ENCODE data around the gene TLR5.
"Not testable (repeated sequence)": the region's sequence is repeated elsewhere in the genome, so short reads cannot be mapped to it uniquely, and the experiment has no call there.

The TLR5 gene

GRCh38 chr1:223176437-223176836 is 33.4 kb upstream of the TLR5 start:
- Histone ChIP-seq H3K4me1 (ENCODE audit: control insufficient read depth, insufficient read depth, low read length, poor library complexity, severe bottlenecking) (no peaks in the 10 kb centered on the region), H3K4me3 (ENCODE audit: extremely low read depth, insufficient read depth, low read length, poor library complexity, severe bottlenecking) (no peak overlapping the region), H3K36me3 (ENCODE audit: control insufficient read depth, insufficient read depth, low read length) (no peaks in the 10 kb centered on the region), H3K27ac (ENCODE audit: low read depth, low read length, severe bottlenecking) (no peak overlapping the region), H3K9me3 (ENCODE audit: control insufficient read depth, low read length) (no peaks in the 10 kb centered on the region)
- WGBS, 2 experiments (ENCODE audit: insufficient coverage in 2 of 2) = 67% methylated on average over 1 of the region's 3 CpGs; no CpG with 5 or more reads in 1 of the 2 experiments

DNA sequence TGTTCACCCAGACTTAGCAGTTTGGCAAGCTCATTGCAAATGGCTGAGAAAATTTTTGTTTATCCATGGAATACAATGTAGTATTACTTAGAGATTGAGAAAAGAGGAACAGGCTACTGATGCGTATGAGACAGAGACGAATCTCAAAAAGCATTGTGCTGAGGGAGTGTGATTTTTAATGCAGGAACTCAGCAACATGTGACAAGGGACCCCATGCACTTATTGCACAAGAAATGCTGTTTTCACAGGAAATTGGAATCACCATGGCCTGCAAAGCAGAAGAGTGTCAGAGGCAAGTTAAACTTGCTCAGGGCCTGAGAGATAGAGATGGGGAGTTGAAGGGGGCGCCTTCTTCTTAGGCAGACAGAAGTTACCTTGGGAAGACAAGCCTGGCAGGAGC is 32.6 kb upstream of the TLR5 start:
- Histone ChIP-seq H3K36me3 (ENCODE audit: control insufficient read depth, insufficient read depth, low read length) (no peaks in the 10 kb centered on the region), H3K9me3 (ENCODE audit: control insufficient read depth, low read length) (no peaks in the 10 kb centered on the region), H3K4me1 (ENCODE audit: control insufficient read depth, insufficient read depth, low read length, poor library complexity, severe bottlenecking) (no peaks in the 10 kb centered on the region), H3K4me3 (ENCODE audit: extremely low read depth, insufficient read depth, low read length, poor library complexity, severe bottlenecking) (no peak overlapping the region), H3K27ac (ENCODE audit: low read depth, low read length, severe bottlenecking) (no peak overlapping the region)
- 81 to 98% methylated on average over 2 to 3 of the region's 3 CpGs for WGBS, 2 experiments (ENCODE audit: insufficient coverage in 2 of 2)

DNA sequence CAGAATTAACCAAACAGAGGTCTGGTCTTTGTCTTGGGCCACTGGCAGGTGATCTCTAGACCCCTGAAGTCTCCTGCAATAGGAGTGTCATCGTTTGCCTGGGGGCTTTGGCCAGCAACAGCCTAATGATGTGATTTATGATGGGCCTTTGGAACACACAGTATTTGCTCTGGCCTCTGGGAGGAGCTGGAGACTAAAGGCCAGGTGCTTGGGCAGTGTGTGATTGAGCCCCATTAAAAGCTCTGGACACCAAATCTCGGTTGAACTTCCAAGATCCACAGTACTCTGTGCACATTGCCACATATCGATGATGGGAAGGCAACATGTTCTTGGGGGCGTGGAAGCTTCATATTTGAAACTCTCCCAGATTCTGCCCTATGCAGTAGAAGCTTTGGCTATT is 32.0 kb upstream of the TLR5 start:
- WGBS, 2 experiments (ENCODE audit: insufficient coverage in 2 of 2) = 42 to 66% methylated on average over 2 to 3 of the region's 4 CpGs
- no peak overlapping the region for H3K27ac ChIP-seq (ENCODE audit: low read depth, low read length, severe bottlenecking)
- H3K4me1 ChIP-seq (ENCODE audit: control insufficient read depth, insufficient read depth, low read length, poor library complexity, severe bottlenecking) = no peaks in the 10 kb centered on the region
- H3K9me3 ChIP-seq (ENCODE audit: control insufficient read depth, low read length) = no peaks in the 10 kb centered on the region
- no peak overlapping the region for H3K4me3 ChIP-seq (ENCODE audit: extremely low read depth, insufficient read depth, low read length, poor library complexity, severe bottlenecking)
- H3K36me3 ChIP-seq (ENCODE audit: control insufficient read depth, insufficient read depth, low read length) = no peaks in the 10 kb centered on the region

- not testable (repeated sequence) for H3K27ac ChIP-seq (ENCODE audit: low read depth, low read length, severe bottlenecking); H3K36me3 ChIP-seq (ENCODE audit: control insufficient read depth, insufficient read depth, low read length); H3K9me3 ChIP-seq (ENCODE audit: control insufficient read depth, low read length); H3K4me1 ChIP-seq (ENCODE audit: control insufficient read depth, insufficient read depth, low read length, poor library complexity, severe bottlenecking); H3K4me3 ChIP-seq (ENCODE audit: extremely low read depth, insufficient read depth, low read length, poor library complexity, severe bottlenecking)
- no CpG with 5 or more reads among the region's 5 CpGs for WGBS, 2 experiments (ENCODE audit: insufficient coverage in 2 of 2)
Observed at GRCh38 chr1:223169458-223169857, 26.4 kb upstream of the TLR5 start.

- Histone ChIP-seq H3K4me1 (ENCODE audit: control insufficient read depth, insufficient read depth, low read length, poor library complexity, severe bottlenecking) (no peaks in the 10 kb centered on the region), H3K9me3 (ENCODE audit: control insufficient read depth, low read length) (no peaks in the 10 kb centered on the region), H3K36me3 (ENCODE audit: control insufficient read depth, insufficient read depth, low read length) (no peaks in the 10 kb centered on the region), H3K27ac (ENCODE audit: low read depth, low read length, severe bottlenecking) (no peak overlapping the region), H3K4me3 (ENCODE audit: extremely low read depth, insufficient read depth, low read length, poor library complexity, severe bottlenecking) (no peak overlapping the region)
- WGBS, 2 experiments (ENCODE audit: insufficient coverage in 2 of 2) = 85 to 88% methylated on average over 3 of the region's 3 CpGs
Observed at GRCh38 chr1:223161321-223161720, 18.3 kb upstream of the TLR5 start.

DNA sequence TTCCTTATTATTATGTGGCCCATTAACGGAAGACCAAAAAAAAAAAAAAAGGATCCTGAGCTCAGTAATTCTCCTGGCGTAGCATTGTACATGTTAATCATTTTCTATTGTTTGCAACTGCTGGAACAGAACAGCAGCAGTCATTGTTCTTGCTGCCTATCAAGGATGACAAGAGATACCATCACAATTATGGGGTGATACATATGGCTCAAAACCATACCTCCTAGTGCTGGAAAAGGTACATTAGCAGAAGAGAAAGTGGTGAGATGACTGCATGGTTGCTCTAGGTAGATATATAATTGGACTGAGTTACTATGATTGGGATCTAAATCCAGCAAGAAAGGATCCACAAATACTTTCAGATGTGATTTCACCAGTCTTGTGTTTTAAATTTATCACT is 13.3 kb upstream of the TLR5 start:
- peaks cover 7% of the 10 kb centered on the region for H3K4me1 ChIP-seq (ENCODE audit: control insufficient read depth, insufficient read depth, low read length, poor library complexity, severe bottlenecking)
- H3K27ac ChIP-seq (ENCODE audit: low read depth, low read length, severe bottlenecking) = no peak overlapping the region
- WGBS, 2 experiments (ENCODE audit: insufficient coverage in 2 of 2) = 90 to 100% methylated on average over 1 to 2 of the region's 2 CpGs
- H3K36me3 ChIP-seq (ENCODE audit: control insufficient read depth, insufficient read depth, low read length) = no peaks in the 10 kb centered on the region
- H3K4me3 ChIP-seq (ENCODE audit: extremely low read depth, insufficient read depth, low read length, poor library complexity, severe bottlenecking) = no peak overlapping the region
- H3K9me3 ChIP-seq (ENCODE audit: control insufficient read depth, low read length) = no peaks in the 10 kb centered on the region

DNA sequence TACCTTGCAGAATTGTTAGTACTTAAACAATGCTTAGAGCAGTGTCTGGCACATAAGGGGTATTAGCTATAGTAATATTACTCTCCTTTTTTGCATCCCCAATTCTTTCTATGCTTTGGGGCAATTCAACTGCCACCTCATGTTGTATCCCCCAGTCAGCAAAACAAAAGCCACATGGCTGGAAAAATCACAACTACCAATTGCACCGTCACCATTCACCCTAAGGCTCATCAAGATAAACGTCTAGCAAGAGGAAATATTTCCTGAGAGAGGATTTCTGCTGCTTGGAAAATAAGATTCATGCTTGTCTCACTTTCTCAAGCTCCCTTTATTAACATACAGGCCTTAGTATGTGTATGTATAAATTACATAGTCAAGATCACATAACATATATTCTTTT is 12.1 kb upstream of the TLR5 start:
- H3K36me3 ChIP-seq (ENCODE audit: control insufficient read depth, insufficient read depth, low read length) = no peaks in the 10 kb centered on the region
- H3K4me1 ChIP-seq (ENCODE audit: control insufficient read depth, insufficient read depth, low read length, poor library complexity, severe bottlenecking) = peaks cover 7% of the 10 kb centered on the region
- no peak overlapping the region for H3K4me3 ChIP-seq (ENCODE audit: extremely low read depth, insufficient read depth, low read length, poor library complexity, severe bottlenecking)
- no CpG with 5 or more reads among the region's 2 CpGs for WGBS, 2 experiments (ENCODE audit: insufficient coverage in 2 of 2)
- H3K27ac ChIP-seq (ENCODE audit: low read depth, low read length, severe bottlenecking) = no peak overlapping the region
- H3K9me3 ChIP-seq (ENCODE audit: control insufficient read depth, low read length) = no peaks in the 10 kb centered on the region

DNA sequence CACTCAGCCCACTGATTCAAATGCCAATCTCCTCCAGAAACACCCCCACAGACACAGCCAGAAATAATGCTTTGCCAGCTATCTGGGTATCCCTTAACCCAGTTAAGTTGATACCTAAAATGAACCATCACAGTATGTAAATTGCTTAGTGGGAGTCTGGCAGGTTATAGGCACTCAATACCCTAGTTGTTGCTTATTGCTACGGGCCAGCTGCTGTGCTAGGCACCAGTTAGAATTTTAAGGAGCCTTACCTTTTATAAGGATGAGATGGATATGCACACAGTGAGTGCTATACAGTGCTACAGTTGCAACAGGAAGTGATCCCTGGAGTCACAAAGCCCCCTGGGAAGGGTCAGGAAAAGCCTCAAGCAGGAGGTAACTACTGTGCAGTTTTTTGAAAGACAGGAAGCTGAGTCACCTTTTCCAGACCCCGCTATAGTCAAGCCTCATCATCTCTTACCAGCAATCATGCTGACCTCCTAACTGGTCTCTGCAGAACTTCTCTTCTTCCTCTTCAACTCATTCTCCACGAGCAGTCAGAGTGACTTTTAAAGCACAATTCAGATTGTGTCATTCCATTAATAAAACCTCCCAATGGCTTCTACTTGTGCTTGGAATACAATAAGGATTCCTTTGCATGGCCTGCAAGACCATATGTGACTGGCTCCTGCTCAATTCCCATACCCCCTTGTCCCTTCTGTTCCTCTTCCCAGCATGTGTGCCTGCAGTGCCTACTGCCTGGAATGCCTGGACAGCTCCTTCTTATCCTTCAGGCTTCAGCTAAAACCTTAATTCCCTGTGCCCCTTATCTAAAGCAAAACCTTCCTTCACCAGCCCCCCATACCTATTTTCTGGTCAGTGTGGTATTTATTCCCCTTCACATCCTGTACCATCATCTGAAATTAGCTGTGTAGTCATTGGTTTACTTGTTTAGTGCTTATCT is 10.4 kb upstream of the TLR5 start:
- WGBS, 2 experiments (ENCODE audit: insufficient coverage in 2 of 2) = 72 to 86% methylated on average over 3 of the region's 3 CpGs
- Histone ChIP-seq H3K9me3 (ENCODE audit: control insufficient read depth, low read length) (no peaks in the 10 kb centered on the region), H3K4me3 (ENCODE audit: extremely low read depth, insufficient read depth, low read length, poor library complexity, severe bottlenecking) (no peak overlapping the region)

GRCh38 chr1:223152399-223152798 is 9.4 kb upstream of the TLR5 start:
- no peaks in the 10 kb centered on the region for H3K9me3 ChIP-seq (ENCODE audit: control insufficient read depth, low read length)
- H3K4me1 ChIP-seq (ENCODE audit: control insufficient read depth, insufficient read depth, low read length, poor library complexity, severe bottlenecking) = peaks cover 7% of the 10 kb centered on the region
- WGBS, 2 experiments (ENCODE audit: insufficient coverage in 2 of 2) = 89 to 99% methylated on average over 3 to 4 of the region's 4 CpGs
- no peak overlapping the region for H3K4me3 ChIP-seq (ENCODE audit: extremely low read depth, insufficient read depth, low read length, poor library complexity, severe bottlenecking)
- no peaks in the 10 kb centered on the region for H3K36me3 ChIP-seq (ENCODE audit: control insufficient read depth, insufficient read depth, low read length)
- no peak overlapping the region for H3K27ac ChIP-seq (ENCODE audit: low read depth, low read length, severe bottlenecking)

More for the DNA sequence above, 10.4 kb upstream of the TLR5 start:
- Histone ChIP-seq H3K36me3 (ENCODE audit: control insufficient read depth, insufficient read depth, low read length) (no peaks in the 10 kb centered on the region), H3K4me1 (ENCODE audit: control insufficient read depth, insufficient read depth, low read length, poor library complexity, severe bottlenecking) (peaks cover 7% of the 10 kb centered on the region), H3K27ac (ENCODE audit: low read depth, low read length, severe bottlenecking) (peak overlapping the region; percentile 41)

DNA sequence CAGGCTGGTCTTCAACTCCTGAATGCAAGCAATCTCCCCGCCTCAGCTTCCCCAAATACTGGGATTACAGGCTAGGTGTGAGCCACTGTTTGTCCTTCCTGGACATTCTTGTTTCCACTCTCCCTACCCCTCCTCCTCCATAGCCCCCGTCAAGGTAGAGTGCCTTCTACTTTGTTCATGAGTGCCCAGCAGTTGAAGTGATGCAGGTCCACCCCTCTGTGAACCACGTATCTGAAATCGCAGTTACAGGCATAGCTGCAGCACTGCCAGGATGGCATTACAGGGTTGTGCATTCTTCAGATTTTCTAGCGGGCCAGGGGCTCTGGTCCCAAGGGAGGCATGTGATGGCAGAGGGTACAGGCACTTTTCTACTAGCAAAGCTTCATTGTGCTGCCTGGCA is 7.4 kb upstream of the TLR5 start:
- no peak overlapping the region for H3K4me3 ChIP-seq (ENCODE audit: extremely low read depth, insufficient read depth, low read length, poor library complexity, severe bottlenecking)
- H3K27ac ChIP-seq (ENCODE audit: low read depth, low read length, severe bottlenecking) = no peak overlapping the region
- 87 to 98% methylated on average over 5 of the region's 5 CpGs for WGBS, 2 experiments (ENCODE audit: insufficient coverage in 2 of 2)
- H3K4me1 ChIP-seq (ENCODE audit: control insufficient read depth, insufficient read depth, low read length, poor library complexity, severe bottlenecking) = peaks cover 7% of the 10 kb centered on the region
- no peaks in the 10 kb centered on the region for H3K36me3 ChIP-seq (ENCODE audit: control insufficient read depth, insufficient read depth, low read length)
- H3K9me3 ChIP-seq (ENCODE audit: control insufficient read depth, low read length) = no peaks in the 10 kb centered on the region

DNA sequence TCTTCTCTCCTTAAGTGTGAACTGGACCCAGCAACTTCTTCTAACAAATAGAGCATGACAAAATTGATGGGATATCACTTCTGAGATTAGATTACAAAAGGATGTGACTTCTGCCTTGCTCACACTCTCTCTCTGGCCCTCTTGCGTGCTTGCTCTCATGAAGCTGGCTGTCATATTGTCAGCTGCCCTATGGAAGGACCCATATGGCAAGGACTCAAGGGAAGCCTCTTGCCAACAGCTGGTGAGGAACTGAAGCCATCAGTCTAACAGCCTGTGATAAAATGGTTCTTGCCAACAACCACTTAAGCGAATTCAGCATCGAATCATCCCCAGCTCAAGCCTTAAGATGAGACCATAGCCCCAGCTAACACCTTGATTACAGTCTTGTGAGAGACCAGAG is 4.8 kb upstream of the TLR5 start:
- no peaks in the 10 kb centered on the region for H3K9me3 ChIP-seq (ENCODE audit: control insufficient read depth, low read length)
- no peaks in the 10 kb centered on the region for H3K36me3 ChIP-seq (ENCODE audit: control insufficient read depth, insufficient read depth, low read length)
- no peaks in the 10 kb centered on the region for H3K4me1 ChIP-seq (ENCODE audit: control insufficient read depth, insufficient read depth, low read length, poor library complexity, severe bottlenecking)
- H3K27ac ChIP-seq (ENCODE audit: low read depth, low read length, severe bottlenecking) = no peak overlapping the region
- no peak overlapping the region for H3K4me3 ChIP-seq (ENCODE audit: extremely low read depth, insufficient read depth, low read length, poor library complexity, severe bottlenecking)
- whole genome bisulfite sequencing, 2 experiments (ENCODE audit: insufficient coverage in 2 of 2) = 79 to 85% methylated on average over 3 of the region's 3 CpGs

Data from mesodermal cell (in vitro differentiated cells).